ENCODE results near the gene ZNF207.
"Not testable (repeated sequence)": the region's sequence is repeated elsewhere in the genome, so short reads cannot be mapped to it uniquely, and the experiment has no call there.

ZNF207 gene

DNA sequence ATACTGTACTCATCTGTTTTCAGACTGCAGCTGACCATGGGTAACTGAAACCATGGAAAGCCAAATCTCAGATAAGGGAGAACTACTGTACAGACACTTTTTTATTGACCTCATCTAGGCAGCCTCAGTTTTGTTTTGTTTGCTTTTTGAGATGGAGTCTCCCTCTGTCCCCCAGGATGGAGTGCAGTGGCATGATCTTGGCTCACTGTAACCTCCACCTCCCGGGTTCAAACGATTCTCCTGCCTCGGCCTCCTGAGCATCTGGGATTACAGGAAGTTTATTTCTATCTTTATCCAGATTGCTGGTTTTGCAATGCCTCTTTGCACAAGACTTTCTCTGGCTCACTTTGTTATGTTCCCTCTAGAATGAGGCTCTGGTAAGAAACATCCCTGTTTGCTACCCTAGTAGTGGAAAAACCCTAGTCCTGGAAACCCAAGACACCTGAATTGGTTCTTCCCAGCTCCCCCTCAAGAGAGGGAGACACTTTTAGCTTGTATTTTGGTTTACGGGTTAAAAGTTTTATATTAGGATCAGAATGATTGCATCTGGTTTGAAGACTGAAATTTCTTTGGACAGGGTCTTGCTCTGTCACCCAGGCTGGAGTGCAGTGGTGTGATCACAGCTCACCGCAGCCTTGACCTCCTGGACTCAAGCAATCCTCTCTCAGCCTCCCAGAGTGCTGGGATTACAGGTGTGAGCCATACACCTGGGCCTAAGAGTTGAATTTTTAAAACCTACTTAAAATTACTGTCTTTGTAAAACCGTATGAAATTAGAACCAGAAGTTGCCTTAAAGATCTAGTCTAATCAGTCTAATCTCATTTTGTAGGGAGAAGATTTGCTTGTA lies 38.9 kb downstream of the ZNF207 start:
- no peak for DNase-seq

DNA sequence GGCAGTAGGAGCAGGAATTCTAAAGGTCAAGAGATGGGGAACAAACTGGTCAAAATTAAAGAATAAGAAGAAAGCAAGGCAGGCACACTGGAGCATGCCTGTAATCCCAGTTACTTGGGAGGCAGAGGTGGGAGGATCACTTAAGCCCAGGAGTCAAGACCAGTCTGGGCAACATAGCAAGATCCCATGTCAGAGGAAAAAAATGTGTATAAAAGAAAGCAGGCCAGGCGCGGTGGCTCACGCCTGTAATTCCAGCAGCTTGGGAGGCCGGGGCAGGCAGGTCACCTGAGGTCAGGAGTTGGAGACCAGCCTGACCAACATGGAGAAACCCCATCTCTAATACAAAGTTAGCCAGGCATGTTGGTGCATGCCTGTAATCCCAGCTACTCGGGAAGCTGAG lies 43.9 kb downstream of the ZNF207 start:
- DNase-seq, result no peak

- no peak for DNase-seq
These were observed 46.4 kb downstream of the ZNF207 start for GRCh38 chr17:32396343-32396742.

DNA sequence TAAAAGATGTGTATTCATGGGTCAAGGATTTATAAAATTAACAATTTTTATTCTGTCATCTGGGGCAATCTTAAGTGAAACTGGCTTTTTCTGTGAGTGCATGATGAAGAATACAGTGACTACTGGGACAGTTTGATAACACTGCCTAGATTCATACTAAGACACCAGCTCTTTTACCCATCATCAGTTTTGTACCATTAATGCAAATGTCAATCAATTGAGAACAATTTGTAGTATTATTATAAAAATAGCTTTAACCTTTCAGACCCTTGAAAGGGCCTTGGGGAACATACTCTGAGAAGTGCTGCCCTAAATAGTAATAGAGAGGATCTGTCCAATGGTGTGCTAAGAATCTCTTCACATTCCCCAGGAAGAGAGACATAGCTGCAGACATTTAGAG lies 49.0 kb downstream of the ZNF207 start:
- no peak for DNase-seq

GRCh38 chr17:32410085-32410484 lies 60.1 kb downstream of the ZNF207 start:
- not testable (repeated sequence) for DNase-seq

- no peak for DNase-seq
These were observed 76.9 kb downstream of the ZNF207 start for GRCh38 chr17:32426894-32427293.

GRCh38 chr17:32429598-32429997 lies 79.6 kb downstream of the ZNF207 start:
- DNase-seq, result no peak

Measured in eye (tissue), 1 donor.